Testis (tissue), 3 donors: Measurements from ENCODE around the gene MAGEF1. TPM values are rescaled to one million over a fixed set of nuclear protein-coding genes. Genes with fewer than 3 reads are reported as not detected.

Source experiments
- DNase-seq: peaks from one replicate; pipeline ENCODE4 v3.0.0-alpha.2; 2019
- H3K27ac ChIP-seq, 2 donors: fragments of 200-600 bp; sonication (generic); one replicate each; pipeline ENCODE4 v1.5.1; 2019
- H3K27me3 ChIP-seq: fragments of 200-600 bp; sonication (generic); one replicate; pipeline ENCODE4 v1.5.1; 2019
- H3K36me3 ChIP-seq: fragments of 200-600 bp; sonication (generic); one replicate; pipeline ENCODE4 v1.5.1; 2017; ENCODE audit warnings: low read depth; ENCODE audit errors: missing control alignments
- H3K4me1 ChIP-seq: fragments of 200-600 bp; sonication (generic); one replicate; pipeline ENCODE4 v1.5.1; 2019
- H3K4me3 ChIP-seq, 2 donors: fragments of 200-600 bp; sonication (generic); one replicate each; pipeline ENCODE4 v1.5.1; 2017 to 2019
- H3K9me3 ChIP-seq: fragments of 200-600 bp; sonication (generic); one replicate; pipeline ENCODE4 v1.5.1; 2017
- CTCF ChIP-seq, 3 experiments: fragments of 450-650 bp in 2 of 3; fragments of 200-600 bp in 1 of 3; sonication (generic) in 1 of 3; IDR thresholded peaks; one replicate each; pipeline ENCODE4 v1.5.1; 2016 to 2019; ENCODE audit warnings: antibody characterized with exemption in 3 of 3, mild to moderate bottlenecking in 2 of 3, moderate library complexity in 1 of 3
- POLR2A ChIP-seq: fragments of 450-650 bp; IDR thresholded peaks from one replicate; pipeline ENCODE4 v1.6.1; 2017; ENCODE audit warnings: antibody characterized with exemption, mild to moderate bottlenecking, moderate library complexity
- WGBS, 2 donors: methylation state at CpG; one replicate each; pipeline ENCODE4 v1.1.5; 2018; 5-methylcytosine and 5-hydroxymethylcytosine counted together
- intact Hi-C: fragments of 100-400 bp; cut with DNase I; formaldehyde crosslinking; loops from one replicate; pipeline ENCODE4 v1.15.1; 2023; ENCODE audit warnings: low total_unique reads
- polyA plus RNA-seq: library from polyadenylated mRNA; stranded (reverse); fragments of 350-450 nt; fragmentation: Illumina TruSeq; extraction: RNeasy Lipid Tissue Mini Kit (QIAGEN cat#74804); gene quantifications from one replicate; pipeline ENCODE4 v1.2.3, GENCODE V29; 2014; ENCODE audit warnings: low read depth, low replicate concordance; ENCODE audit not compliant: insufficient read depth
- total RNA-seq, 2 donors: library from RNA; depleted of rRNA; stranded (reverse); fragments of >200 nt; gene quantifications; one replicate each; pipeline ENCODE4 v1.2.3, GENCODE V29; 2016

Gene MAGEF1
- total and polyA plus RNA-seq, 3 donors from 2014 or later, result 22.8 to 33.5 (median 25.1) TPM

- Histone ChIP-seq H3K9me3 (no peaks in the 10 kb centered on the region), H3K36me3 (no peaks in the 10 kb centered on the region), H3K27me3 (no peaks in the 10 kb centered on the region), H3K4me3 (no peak overlapping the region), H3K4me1 (peaks cover 22% of the 10 kb centered on the region), H3K27ac (peak overlapping the region in 1 of 2 donors; percentile 43)
- DNase-seq, result no peak
- no peak for TF ChIP-seq CTCF (IDR thresholded peaks at IDR 0.05)
- TF ChIP-seq POLR2A, result no peak
- 50 to 57% methylated on average over 5 of the region's 5 CpGs for WGBS, 2 donors
- intact Hi-C loops, result no loop called here
Measured at GRCh38 chr3:184688251-184688881, 23.5 kb downstream of the MAGEF1 start.

GRCh38 chr3:184687363-184688015 is 24.4 kb downstream of the MAGEF1 start:
- Histone ChIP-seq H3K27me3 (no peaks in the 10 kb centered on the region), H3K36me3 (no peaks in the 10 kb centered on the region), H3K9me3 (no peaks in the 10 kb centered on the region), H3K4me1 (peaks cover 17% of the 10 kb centered on the region), H3K27ac (no peak overlapping the region), H3K4me3 (no peak overlapping the region)
- 78 to 82% methylated on average over 13 to 17 of the region's 17 CpGs for WGBS, 2 donors
- no peak for DNase-seq
- intact Hi-C loops, result no loop called here
- TF ChIP-seq CTCF (IDR thresholded peaks at IDR 0.05) (no peak), POLR2A (no peak)

GRCh38 chr3:184685646-184686045 is 26.2 kb downstream of the MAGEF1 start:
- Histone ChIP-seq H3K4me1 (peaks cover 22% of the 10 kb centered on the region), H3K4me3 (no peak overlapping the region), H3K36me3 (no peaks in the 10 kb centered on the region), H3K27ac (no peak overlapping the region), H3K27me3 (no peaks in the 10 kb centered on the region), H3K9me3 (no peaks in the 10 kb centered on the region)
- no peak for TF ChIP-seq CTCF (IDR thresholded peaks at IDR 0.05)
- no peak for TF ChIP-seq POLR2A
- no peak for DNase-seq
- intact Hi-C loops, result no loop called here
- WGBS, 2 donors, result 42 to 53% methylated on average over 3 to 4 of the region's 4 CpGs

- no peak for TF ChIP-seq POLR2A
- no peak for TF ChIP-seq CTCF (IDR thresholded peaks at IDR 0.05)
- intact Hi-C loops, result no loop called here
- Histone ChIP-seq H3K4me3 (no peak overlapping the region), H3K36me3 (no peaks in the 10 kb centered on the region), H3K27ac (no peak overlapping the region), H3K4me1 (peaks cover 28% of the 10 kb centered on the region), H3K27me3 (no peaks in the 10 kb centered on the region), H3K9me3 (no peaks in the 10 kb centered on the region)
- WGBS, 2 donors, result 53 to 60% methylated on average over 1 to 4 of the region's 4 CpGs
- DNase-seq, result no peak
Measured at GRCh38 chr3:184685055-184685454, 26.8 kb downstream of the MAGEF1 start.
